SK-N-SH (cell line): Measurements from ENCODE around the gene EHD2.

Source experiments
- CTCF ChIP-seq: fragments of 200-600 bp; sonication (generic); IDR thresholded peaks from 2 replicates; pipeline ENCODE4 v1.6.1; 2017; ENCODE audit warnings: antibody characterized with exemption, mild to moderate bottlenecking, moderate library complexity
- FOXM1 ChIP-seq: IDR thresholded peaks from 2 replicates; pipeline ENCODE4 v1.4.0; 2012; ENCODE audit warnings: low read depth, mild to moderate bottlenecking
- GABPA ChIP-seq: IDR thresholded peaks from 2 replicates; pipeline ENCODE4 v1.4.0; 2012; ENCODE audit warnings: low read depth, mild to moderate bottlenecking
- IRF3 ChIP-seq: fragments of 150-350 bp; IDR thresholded peaks from 2 replicates; pipeline ENCODE4 v1.6.1; 2016; ENCODE audit warnings: mild to moderate bottlenecking, low read depth, low read length
- MXI1 ChIP-seq: IDR thresholded peaks from 2 replicates; pipeline ENCODE4 v1.6.1; 2012; ENCODE audit warnings: mild to moderate bottlenecking, low read depth, low read length, improper control_type of control experiment
- POLR2AphosphoS5 ChIP-seq: IDR thresholded peaks from 2 replicates; pipeline ENCODE4 v1.6.1; 2012; ENCODE audit warnings: low read depth, low read length
- RCOR1 ChIP-seq: fragments of 150-350 bp; IDR thresholded peaks from 2 replicates; pipeline ENCODE4 v1.6.1; 2017; ENCODE audit warnings: antibody characterized with exemption, low read length
- REST ChIP-seq: IDR thresholded peaks from 2 replicates; pipeline ENCODE4 v1.6.1; 2012; ENCODE audit warnings: mild to moderate bottlenecking, low read depth, low read length, moderate library complexity
- USF1 ChIP-seq: IDR thresholded peaks from 2 replicates; pipeline ENCODE4 v1.4.0; 2012; ENCODE audit warnings: low read depth, borderline replicate concordance
- USF2 ChIP-seq: fragments of 150-350 bp; IDR thresholded peaks from 2 replicates; pipeline ENCODE4 v1.6.1; 2017; ENCODE audit warnings: antibody characterized with exemption, low read length, low read depth, borderline replicate concordance
- YY1 ChIP-seq: IDR thresholded peaks from 2 replicates; pipeline ENCODE4 v1.4.0; 2012; ENCODE audit warnings: low read depth, mild to moderate bottlenecking

- TF ChIP-seq IRF3, result no peak
- TF ChIP-seq GABPA, result no peak
- TF ChIP-seq CTCF, result no peak
- no peak for TF ChIP-seq POLR2AphosphoS5
- no peak for TF ChIP-seq RCOR1
- TF ChIP-seq YY1, result no peak
- no peak for TF ChIP-seq REST
- TF ChIP-seq FOXM1, result no peak
- TF ChIP-seq USF2, result no peak
- no peak for TF ChIP-seq USF1
- TF ChIP-seq MXI1, result no peak
Observed at GRCh38 chr19:47693489-47693888, 19.7 kb upstream of the EHD2 start.
